Epithelial cell of esophagus (primary cell): ENCODE results near the gene ST6GALNAC2.
A peak's percentile ranks its signal among the peaks of the same experiment; 100 is the strongest.

ENCODE experiments used
- DNase-seq: peaks from one replicate; pipeline ENCODE4 v3.0.0; 2010; ENCODE audit warnings: low read depth
- H3K4me3 ChIP-seq: 2 replicates; pipeline ENCODE4 v1.5.1; 2011; ENCODE audit warnings: mild to moderate bottlenecking, low read length, control low read depth
- TF ChIP-seq, protein P1 (sequence below): IDR thresholded peaks from 2 replicates; pipeline ENCODE4 v1.5.1; 2011; ENCODE audit warnings: low read depth, mild to moderate bottlenecking, low read length, control low read depth, inconsistent platforms; ENCODE audit not compliant: insufficient read depth; ENCODE audit errors: missing control alignments

The ST6GALNAC2 gene

DNA sequence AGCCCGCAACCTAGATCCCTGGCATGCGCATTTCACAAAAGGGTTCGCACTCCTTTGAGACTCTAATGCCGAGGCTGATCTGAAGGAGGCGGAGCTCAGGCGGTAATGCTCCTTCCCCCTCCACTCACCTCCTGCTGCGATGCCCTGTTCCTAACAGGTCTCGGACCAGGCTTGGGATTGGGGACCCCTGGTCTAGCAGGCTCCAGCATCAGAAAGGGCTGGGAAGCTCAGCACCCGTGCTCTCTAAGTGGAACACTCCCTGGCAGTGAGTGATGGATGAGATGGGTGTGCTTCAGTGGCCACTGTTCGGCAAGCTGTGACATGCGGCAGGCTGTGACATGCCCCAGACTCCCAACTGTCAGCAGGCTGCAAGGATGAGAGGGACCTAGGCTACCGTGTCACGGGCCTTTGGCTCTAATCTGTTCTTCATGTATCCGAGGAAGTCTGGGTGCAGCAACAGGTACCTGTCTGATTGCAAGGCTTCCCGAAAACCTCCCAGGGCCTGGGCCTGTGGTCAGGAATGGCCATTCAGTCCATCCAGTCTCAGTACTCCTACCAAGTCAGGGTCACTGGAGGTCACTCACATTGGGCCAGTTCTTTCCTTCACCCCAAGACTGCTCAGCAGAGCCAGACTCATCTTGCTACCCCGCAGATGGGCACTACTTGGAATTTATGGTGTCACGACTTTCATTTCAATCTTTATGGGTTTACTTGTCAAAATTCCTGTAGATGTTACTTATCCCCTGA lies 1.3 kb upstream of the ST6GALNAC2 start:
- DNase-seq, result peak; percentile 77
- TF ChIP-seq, protein P1, sequence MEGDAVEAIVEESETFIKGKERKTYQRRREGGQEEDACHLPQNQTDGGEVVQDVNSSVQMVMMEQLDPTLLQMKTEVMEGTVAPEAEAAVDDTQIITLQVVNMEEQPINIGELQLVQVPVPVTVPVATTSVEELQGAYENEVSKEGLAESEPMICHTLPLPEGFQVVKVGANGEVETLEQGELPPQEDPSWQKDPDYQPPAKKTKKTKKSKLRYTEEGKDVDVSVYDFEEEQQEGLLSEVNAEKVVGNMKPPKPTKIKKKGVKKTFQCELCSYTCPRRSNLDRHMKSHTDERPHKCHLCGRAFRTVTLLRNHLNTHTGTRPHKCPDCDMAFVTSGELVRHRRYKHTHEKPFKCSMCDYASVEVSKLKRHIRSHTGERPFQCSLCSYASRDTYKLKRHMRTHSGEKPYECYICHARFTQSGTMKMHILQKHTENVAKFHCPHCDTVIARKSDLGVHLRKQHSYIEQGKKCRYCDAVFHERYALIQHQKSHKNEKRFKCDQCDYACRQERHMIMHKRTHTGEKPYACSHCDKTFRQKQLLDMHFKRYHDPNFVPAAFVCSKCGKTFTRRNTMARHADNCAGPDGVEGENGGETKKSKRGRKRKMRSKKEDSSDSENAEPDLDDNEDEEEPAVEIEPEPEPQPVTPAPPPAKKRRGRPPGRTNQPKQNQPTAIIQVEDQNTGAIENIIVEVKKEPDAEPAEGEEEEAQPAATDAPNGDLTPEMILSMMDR, result no peak
- peak overlapping the region; percentile 82 for H3K4me3 ChIP-seq

DNA sequence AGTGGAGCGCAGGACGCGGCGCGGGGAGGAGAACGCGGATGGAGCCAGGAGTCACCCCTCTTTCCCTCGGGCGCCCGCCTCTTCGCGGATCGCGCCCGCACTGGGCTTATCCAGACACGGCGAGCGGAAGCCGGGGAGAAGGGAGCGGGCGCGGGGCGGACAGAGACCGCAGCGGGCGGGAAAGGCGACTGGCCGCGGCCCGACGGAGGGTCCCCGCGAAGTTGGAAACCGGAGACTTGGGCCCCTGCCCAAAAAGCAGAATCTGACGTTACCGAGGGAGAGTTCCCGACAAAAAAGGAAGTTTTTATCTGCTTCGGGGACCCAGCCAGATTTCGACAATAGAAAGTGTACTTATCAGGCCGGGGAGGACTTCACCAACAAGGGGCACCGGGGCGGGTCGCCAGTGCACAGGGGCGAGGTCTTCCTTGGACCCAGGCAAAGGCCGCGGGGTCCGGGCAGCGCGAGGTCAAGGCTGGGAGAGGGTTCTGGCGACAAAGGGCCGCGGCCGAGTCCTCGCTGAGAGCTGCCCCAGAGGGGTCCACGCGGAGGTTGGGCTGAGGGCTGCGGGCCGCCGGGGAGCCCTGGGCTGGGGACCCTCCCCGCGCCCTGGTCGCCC lies 519 bp downstream of the ST6GALNAC2 start:
- DNase-seq, result peak; percentile 62
- TF ChIP-seq, protein P1, result no peak
- peak overlapping the region; percentile 82 for H3K4me3 ChIP-seq

DNA sequence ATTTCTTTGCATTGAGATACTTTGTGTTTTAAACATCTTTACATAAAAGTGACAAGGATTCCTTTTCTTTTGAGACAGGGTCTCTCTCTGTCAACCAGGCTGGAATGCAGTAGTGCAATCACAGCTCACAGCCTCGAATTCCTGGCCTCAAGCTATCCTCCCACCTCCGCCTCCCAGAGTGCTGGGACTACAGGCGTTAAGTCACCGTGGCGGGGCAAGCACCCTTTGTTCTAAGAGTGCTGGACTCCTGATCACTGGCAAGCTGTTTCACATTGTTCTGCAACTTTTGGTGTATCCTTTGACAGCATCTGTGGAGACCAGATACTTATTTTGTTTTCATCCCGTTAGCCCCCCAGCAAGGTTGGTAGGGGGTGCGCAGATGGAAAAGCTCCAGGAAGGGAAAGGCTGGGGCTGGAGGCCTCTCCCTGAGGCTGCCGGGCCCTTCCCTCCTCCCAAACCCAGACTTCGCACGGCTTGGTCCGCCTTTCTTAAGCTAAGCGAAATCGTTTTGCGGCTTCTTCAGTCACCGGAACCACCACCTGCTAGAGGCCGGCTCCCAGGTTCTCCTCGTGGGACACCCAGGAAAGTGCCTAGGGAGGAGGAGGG lies 1.1 kb downstream of the ST6GALNAC2 start:
- peak; percentile 62 for DNase-seq
- peak overlapping the region; percentile 82 for H3K4me3 ChIP-seq
- TF ChIP-seq, protein P1, result no peak

DNA sequence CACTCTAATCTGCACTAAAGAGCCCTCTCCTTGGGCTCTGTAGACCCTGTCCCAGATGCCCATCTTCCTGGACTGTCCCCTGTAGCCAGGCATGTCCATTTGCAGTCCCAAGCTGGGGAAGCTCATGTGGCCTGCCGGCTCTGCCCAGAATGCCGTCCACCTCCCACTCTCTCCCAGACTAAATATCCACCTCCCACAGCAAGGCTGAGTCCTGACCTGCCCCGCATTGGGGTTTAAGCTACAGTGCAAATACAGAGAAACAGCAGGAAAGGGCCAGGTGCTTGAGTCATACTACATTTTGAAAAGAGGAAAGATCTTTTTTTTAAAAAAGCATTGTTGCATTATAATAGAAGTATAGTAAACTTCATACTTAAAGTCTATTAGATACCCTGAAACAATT lies 3.0 kb downstream of the ST6GALNAC2 start:
- DNase-seq, result peak; percentile 92
- TF ChIP-seq, protein P1, result no peak
- H3K4me3 ChIP-seq, result peak overlapping the region; percentile 16

DNA sequence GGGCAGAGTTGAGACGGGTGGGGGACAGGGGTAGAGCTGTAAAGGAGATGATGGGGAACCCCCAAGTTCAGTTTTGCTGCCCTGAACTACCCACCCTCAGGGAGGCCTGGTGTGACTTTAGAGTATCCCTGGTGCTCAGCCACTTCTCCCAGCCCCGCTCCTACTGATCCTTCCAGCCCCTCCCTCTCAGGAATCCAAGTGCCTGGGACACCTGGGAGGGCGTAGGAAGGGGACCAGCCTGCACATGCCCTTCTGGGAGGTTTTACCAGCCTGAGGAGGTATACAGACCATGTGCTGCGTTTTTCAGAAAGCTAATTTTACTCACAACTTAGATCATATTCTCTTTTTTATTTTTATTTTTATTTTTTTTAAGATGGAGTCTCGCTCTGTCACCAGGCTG lies 4.1 kb downstream of the ST6GALNAC2 start:
- no peak overlapping the region for H3K4me3 ChIP-seq
- TF ChIP-seq, protein P1, result no peak
- peak; percentile 94 for DNase-seq

DNA sequence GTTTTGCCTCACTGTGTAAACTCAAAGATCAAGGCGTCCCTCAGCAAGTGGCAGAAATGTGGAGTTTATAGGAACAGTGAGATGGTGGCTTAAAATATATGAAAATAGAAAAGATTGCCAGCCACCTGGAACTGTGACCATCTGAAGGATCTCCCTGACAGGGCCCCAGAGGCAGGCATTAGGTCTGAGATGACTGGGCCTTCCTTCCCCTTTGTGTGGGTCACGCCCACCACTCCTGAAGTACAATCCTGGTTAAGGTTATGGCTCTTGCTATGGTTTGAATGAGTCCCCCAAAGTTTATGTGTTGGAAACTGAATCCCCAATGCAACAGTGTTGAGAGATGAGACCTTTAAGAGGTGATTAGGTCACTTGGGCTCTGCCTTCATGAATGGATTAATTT lies 6.4 kb downstream of the ST6GALNAC2 start:
- no peak overlapping the region for H3K4me3 ChIP-seq
- DNase-seq, result no peak
- TF ChIP-seq, protein P1, result no peak
